HL-60/S4 (cell line): ENCODE measurements around the gene CAMP.
"Not testable (repeated sequence)": the region's sequence is repeated elsewhere in the genome, so short reads cannot be mapped to it uniquely, and the experiment has no call there.

ENCODE experiments used
- in situ Hi-C: fragments of 300-500 bp; cut with MboI; formaldehyde crosslinking; loops from 2 replicates; pipeline ENCODE4 v1.14.3; 2022; ENCODE audit warnings: low sequenced_read_pairs

Gene CAMP

GRCh38 chr3:48222616-48223513 is at the start of gene CAMP:
Gene CAMP, plus strand, starts transcription at chr3:48223495. Its CDS starts 17 bp downstream, at chr3:48223512.
- in situ Hi-C loops = no loop called here

GRCh38 chr3:48178072-48178471 is 45.2 kb upstream of the CAMP start:
- in situ Hi-C loops = no loop called here

GRCh38 chr3:48180021-48180420 is 43.3 kb upstream of the CAMP start:
- in situ Hi-C loops = no loop called here

- in situ Hi-C loops = no loop called here
Measured at GRCh38 chr3:48180531-48181253, 42.6 kb upstream of the CAMP start.

GRCh38 chr3:48184299-48184698 is 39.0 kb upstream of the CAMP start:
- in situ Hi-C loops = no loop called here

- in situ Hi-C loops = no loop called here
Measured at GRCh38 chr3:48185129-48185528, 38.2 kb upstream of the CAMP start.

- in situ Hi-C loops = no loop called here
Measured at GRCh38 chr3:48186631-48187300, 36.5 kb upstream of the CAMP start.

- in situ Hi-C loops = no loop called here
Measured at GRCh38 chr3:48187301-48187578, 36.1 kb upstream of the CAMP start.

GRCh38 chr3:48187579-48188265 is 35.6 kb upstream of the CAMP start:
- in situ Hi-C loops = no loop called here

GRCh38 chr3:48188266-48189201 is 34.8 kb upstream of the CAMP start, which contains the start of gene CDC25A:
Gene CDC25A, minus strand, starts transcription at chr3:48188417. Its CDS starts 470 bp downstream, at chr3:48187947.
- in situ Hi-C loops = no loop called here

- in situ Hi-C loops = no loop called here
Measured at GRCh38 chr3:48189321-48189720, 34.0 kb upstream of the CAMP start.

GRCh38 chr3:48190911-48191310 is 32.4 kb upstream of the CAMP start:
- in situ Hi-C loops = no loop called here

- in situ Hi-C loops = no loop called here
Measured at GRCh38 chr3:48194446-48195071, 28.7 kb upstream of the CAMP start.

- in situ Hi-C loops = no loop called here
Measured at GRCh38 chr3:48196611-48197010, 26.7 kb upstream of the CAMP start.

- in situ Hi-C loops = no loop called here
Measured at GRCh38 chr3:48199117-48199516, 24.2 kb upstream of the CAMP start.

- in situ Hi-C loops = no loop called here
Measured at GRCh38 chr3:48202632-48203031, 20.7 kb upstream of the CAMP start.

GRCh38 chr3:48208076-48208475 is 15.2 kb upstream of the CAMP start:
- in situ Hi-C loops = no loop called here

GRCh38 chr3:48209445-48209844 is 13.8 kb upstream of the CAMP start:
- in situ Hi-C loops = no loop called here

GRCh38 chr3:48210534-48210933 is 12.8 kb upstream of the CAMP start:
- in situ Hi-C loops = not testable (repeated sequence)

- in situ Hi-C loops = not testable (repeated sequence)
Measured at GRCh38 chr3:48211776-48212175, 11.5 kb upstream of the CAMP start.
